Measurements from ENCODE around the gene CACNB3. TPM values are rescaled to one million over a fixed set of nuclear protein-coding genes. Genes with fewer than 3 reads are reported as not detected.

The CACNB3 gene
- total and polyA plus RNA-seq, 9 of the 15 experiments (the other 6 are each of a cell fraction or from before 2014, with no cell fraction given) = 0.24 to 2.0 (median 1.5) TPM

DNA sequence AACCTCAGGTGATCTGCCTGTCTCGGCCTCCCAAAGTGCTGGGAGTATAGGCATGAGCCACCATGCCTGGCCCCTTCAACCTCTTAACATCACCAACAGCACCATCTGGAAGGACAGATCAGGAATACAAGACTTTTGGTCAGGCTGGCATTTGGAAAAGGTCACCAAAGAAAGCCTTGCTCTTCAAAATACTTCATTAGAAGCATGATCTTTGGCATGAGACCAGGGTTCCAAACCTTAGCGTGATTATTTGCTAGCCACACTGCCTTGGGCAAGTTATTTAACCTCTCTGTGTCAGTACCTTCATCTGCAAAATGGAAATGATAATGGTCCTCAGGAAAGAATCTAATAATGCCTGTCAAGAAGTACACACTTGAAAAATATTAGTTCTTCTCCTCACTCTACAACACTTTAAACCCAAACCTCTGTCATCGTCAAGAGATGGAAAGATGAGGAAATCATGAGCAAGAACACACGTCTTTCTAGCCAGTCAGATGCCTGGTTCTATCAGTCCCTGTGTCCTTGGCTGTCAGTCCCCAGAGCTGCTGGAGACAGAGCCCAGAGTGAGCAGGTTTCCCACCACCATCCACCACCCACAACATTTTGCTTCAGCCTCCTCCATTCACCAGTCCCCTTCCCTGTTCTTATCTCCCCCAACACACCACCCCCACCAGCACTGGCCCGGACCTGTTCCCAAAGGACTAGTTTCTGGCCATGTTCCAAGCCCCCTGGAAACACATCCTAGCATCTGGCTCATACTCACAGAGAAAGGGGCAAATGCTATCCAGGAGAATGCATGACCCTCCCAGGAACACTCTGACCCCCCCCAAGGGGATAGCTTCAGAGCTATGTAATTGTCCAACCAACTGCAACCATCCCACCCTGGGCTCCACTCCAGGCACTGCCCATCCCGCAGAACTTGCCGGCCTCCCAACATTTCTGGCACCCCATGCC lies 31.4 kb upstream of the CACNB3 start (continued):
- TF ChIP-seq, protein P1, sequence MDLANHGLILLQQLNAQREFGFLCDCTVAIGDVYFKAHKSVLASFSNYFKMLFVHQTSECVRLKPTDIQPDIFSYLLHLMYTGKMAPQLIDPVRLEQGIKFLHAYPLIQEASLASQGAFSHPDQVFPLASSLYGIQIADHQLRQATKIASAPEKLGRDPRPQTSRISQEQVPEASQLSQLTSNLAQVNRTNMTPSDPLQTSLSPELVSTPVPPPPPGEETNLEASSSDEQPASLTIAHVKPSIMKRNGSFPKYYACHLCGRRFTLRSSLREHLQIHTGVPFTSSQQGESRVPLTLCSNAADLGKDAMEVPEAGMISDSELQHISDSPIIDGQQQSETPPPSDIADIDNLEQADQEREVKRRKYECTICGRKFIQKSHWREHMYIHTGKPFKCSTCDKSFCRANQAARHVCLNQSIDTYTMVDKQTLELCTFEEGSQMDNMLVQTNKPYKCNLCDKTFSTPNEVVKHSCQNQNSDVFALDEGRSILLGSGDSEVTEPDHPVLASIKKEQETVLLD (IDR thresholded peaks at IDR 0.05) = no peak
- TF ChIP-seq EGR1 (conservative IDR thresholded peaks at IDR 0.05) (0 out of 2 replicates have a peak, but pooled peaks have one; percentile 14), ZNF165 (CRISPR knock-in tag; IDR thresholded peaks at IDR 0.05; ENCODE audit: borderline replicate concordance) (no peak), ZNF232 (CRISPR knock-in tag; IDR thresholded peaks at IDR 0.05) (no peak)
- TF ChIP-seq, protein P2, sequence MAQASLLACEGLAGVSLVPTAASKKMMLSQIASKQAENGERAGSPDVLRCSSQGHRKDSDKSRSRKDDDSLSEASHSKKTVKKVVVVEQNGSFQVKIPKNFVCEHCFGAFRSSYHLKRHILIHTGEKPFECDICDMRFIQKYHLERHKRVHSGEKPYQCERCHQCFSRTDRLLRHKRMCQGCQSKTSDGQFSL (CRISPR knock-in tag; IDR thresholded peaks at IDR 0.05) = 0 out of 2 replicates have a peak, but pooled peaks have one; percentile 17
- TF ChIP-seq, protein P2 (tag; IDR thresholded peaks at IDR 0.05) = no peak
